Gastroesophageal sphincter (tissue), 4 donors: ENCODE measurements around the gene CNNM4. TPM values are rescaled to one million over a fixed set of nuclear protein-coding genes. Genes with fewer than 3 reads are reported as not detected.

Experiments
- ATAC-seq: fragments of 150-250 bp; one replicate; pipeline ENCODE4 v1.9.1; 2016; ENCODE audit warnings: mild to moderate bottlenecking, moderate library complexity
- H3K27ac ChIP-seq, 4 donors: fragments of 200-600 bp; sonication (generic) in 3 of 4; 1 replicate in 3 of 4; 2 replicates in 1 of 4; pipeline ENCODE4 v1.5.1; 2016 to 2019
- H3K27me3 ChIP-seq: fragments of 200-600 bp; sonication (generic); one replicate; pipeline ENCODE4 v1.5.1; 2019
- H3K36me3 ChIP-seq, 2 donors: fragments of 200-600 bp; sonication (generic); one replicate each; pipeline ENCODE4 v1.5.1; 2019; ENCODE audit warnings: control low read depth in 1 of 2
- H3K4me1 ChIP-seq, 3 donors: fragments of 200-600 bp; sonication (generic); 1 replicate in 2 of 3; 2 replicates in 1 of 3; pipeline ENCODE4 v1.5.1; 2016 to 2019; ENCODE audit warnings: control low read depth in 2 of 3
- H3K4me3 ChIP-seq, 2 donors: fragments of 200-600 bp; sonication (generic); one replicate each; pipeline ENCODE4 v1.5.1; 2019; ENCODE audit warnings: mild to moderate bottlenecking in 1 of 2, moderate library complexity in 1 of 2
- H3K9me3 ChIP-seq, 3 donors: fragments of 200-600 bp; sonication (generic); one replicate each; pipeline ENCODE4 v1.5.1; 2017 to 2019; ENCODE audit warnings: control low read depth in 2 of 3
- EP300 ChIP-seq: sonication (generic); formaldehyde crosslinking; IDR thresholded peaks from one replicate; pipeline ENCODE4 v1.6.1; 2017; ENCODE audit warnings: antibody characterized with exemption, mild to moderate bottlenecking
- POLR2A ChIP-seq, 2 donors: fragments of 450-650 bp; IDR thresholded peaks; one replicate each; pipeline ENCODE4 v1.6.1; 2017; ENCODE audit warnings: antibody characterized with exemption in 2 of 2, mild to moderate bottlenecking in 2 of 2, moderate library complexity in 1 of 2
- POLR2AphosphoS5 ChIP-seq: sonication (generic); formaldehyde crosslinking; IDR thresholded peaks from one replicate; pipeline ENCODE4 v1.6.1; 2017; ENCODE audit warnings: antibody characterized with exemption
- WGBS, 2 donors: methylation state at CpG; one replicate each; pipeline ENCODE4 v1.1.5; 2018; ENCODE audit warnings: low coverage in 1 of 2; 5-methylcytosine and 5-hydroxymethylcytosine counted together
- total RNA-seq, 4 donors: library from RNA; depleted of rRNA; stranded (reverse); fragments of >200 nt; gene quantifications; one replicate each; pipeline ENCODE4 v1.1.0, GENCODE V29; 2016
- TF ChIP-seq, protein P1 (sequence below), 4 experiments: fragments of 200-600 bp in 2 of 4; fragments of 450-650 bp in 2 of 4; sonication (generic) in 1 of 4; IDR thresholded peaks; one replicate each; pipeline ENCODE4 v1.5.1; 2017 to 2019; ENCODE audit warnings: antibody characterized with exemption in 4 of 4, mild to moderate bottlenecking in 2 of 4, moderate library complexity in 2 of 4

Gene CNNM4
- total RNA-seq, 4 donors from 2014 or later: 2.7 to 6.1 (median 5.5) TPM

GRCh38 chr2:96772903-96773671, 12.4 kb downstream of the CNNM4 start:
- WGBS, 2 donors: 85 to 92% methylated on average over 10 to 11 of the region's 12 CpGs
- no peak overlapping the region for H3K27ac ChIP-seq
- ATAC-seq: no peak
- H3K9me3 ChIP-seq: no peaks in the 10 kb centered on the region
- H3K27me3 ChIP-seq: no peaks in the 10 kb centered on the region
- H3K4me1 ChIP-seq: peaks cover 0 to 34% (median 7%) of the 10 kb centered on the region in 3 donors
- TF ChIP-seq, protein P1, sequence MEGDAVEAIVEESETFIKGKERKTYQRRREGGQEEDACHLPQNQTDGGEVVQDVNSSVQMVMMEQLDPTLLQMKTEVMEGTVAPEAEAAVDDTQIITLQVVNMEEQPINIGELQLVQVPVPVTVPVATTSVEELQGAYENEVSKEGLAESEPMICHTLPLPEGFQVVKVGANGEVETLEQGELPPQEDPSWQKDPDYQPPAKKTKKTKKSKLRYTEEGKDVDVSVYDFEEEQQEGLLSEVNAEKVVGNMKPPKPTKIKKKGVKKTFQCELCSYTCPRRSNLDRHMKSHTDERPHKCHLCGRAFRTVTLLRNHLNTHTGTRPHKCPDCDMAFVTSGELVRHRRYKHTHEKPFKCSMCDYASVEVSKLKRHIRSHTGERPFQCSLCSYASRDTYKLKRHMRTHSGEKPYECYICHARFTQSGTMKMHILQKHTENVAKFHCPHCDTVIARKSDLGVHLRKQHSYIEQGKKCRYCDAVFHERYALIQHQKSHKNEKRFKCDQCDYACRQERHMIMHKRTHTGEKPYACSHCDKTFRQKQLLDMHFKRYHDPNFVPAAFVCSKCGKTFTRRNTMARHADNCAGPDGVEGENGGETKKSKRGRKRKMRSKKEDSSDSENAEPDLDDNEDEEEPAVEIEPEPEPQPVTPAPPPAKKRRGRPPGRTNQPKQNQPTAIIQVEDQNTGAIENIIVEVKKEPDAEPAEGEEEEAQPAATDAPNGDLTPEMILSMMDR (IDR thresholded peaks at IDR 0.05): no peak
- TF ChIP-seq POLR2A (IDR thresholded peaks at IDR 0.05) (no peak), POLR2AphosphoS5 (no peak), EP300 (no peak)
- no peaks in the 10 kb centered on the region for H3K36me3 ChIP-seq
- H3K4me3 ChIP-seq: no peak overlapping the region

GRCh38 chr2:96773922-96774321, 13.2 kb downstream of the CNNM4 start:
- Histone ChIP-seq H3K27ac (no peak overlapping the region), H3K4me1 (peaks cover 0 to 34% (median 7%) of the 10 kb centered on the region in 3 donors), H3K27me3 (no peaks in the 10 kb centered on the region), H3K4me3 (peak overlapping the region in 1 of 2 donors; percentile 29), H3K9me3 (no peaks in the 10 kb centered on the region), H3K36me3 (no peaks in the 10 kb centered on the region)
- ATAC-seq: no peak
- TF ChIP-seq EP300 (no peak), POLR2AphosphoS5 (no peak), POLR2A (IDR thresholded peaks at IDR 0.05) (no peak)
- TF ChIP-seq, protein P1 (IDR thresholded peaks at IDR 0.05): no peak
- 85 to 100% methylated on average over 1 to 6 of the region's 7 CpGs for WGBS, 2 donors

DNA sequence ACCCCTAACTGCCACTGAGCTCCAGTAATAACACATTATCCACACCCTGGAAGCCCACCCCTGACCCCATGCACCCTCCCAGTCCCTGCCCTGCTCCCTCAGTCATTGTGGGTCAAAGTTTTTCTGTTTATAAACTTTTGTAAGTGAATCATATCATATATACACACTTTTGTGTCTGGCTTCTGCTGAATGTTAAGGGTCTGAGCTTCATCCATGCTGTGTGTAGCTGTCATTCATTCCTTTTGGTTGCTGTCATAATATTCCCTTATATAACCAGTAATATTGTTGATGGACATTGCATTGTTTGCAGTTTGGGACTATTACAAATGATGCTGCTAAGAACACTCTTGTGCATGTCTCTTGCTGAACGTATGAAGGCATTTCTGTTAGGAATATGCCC, 14.5 kb downstream of the CNNM4 start:
- no peak overlapping the region for H3K27ac ChIP-seq
- H3K36me3 ChIP-seq: no peaks in the 10 kb centered on the region
- ATAC-seq: no peak
- TF ChIP-seq POLR2A (IDR thresholded peaks at IDR 0.05) (no peak), EP300 (no peak), POLR2AphosphoS5 (no peak)
- TF ChIP-seq, protein P1 (IDR thresholded peaks at IDR 0.05): no peak
- 0 to 50% methylated on average over 1 of the region's 1 CpG for WGBS, 2 donors
- no peaks in the 10 kb centered on the region for H3K9me3 ChIP-seq
- no peak overlapping the region for H3K4me3 ChIP-seq
- peaks cover 0 to 27% (median 4%) of the 10 kb centered on the region in 3 donors for H3K4me1 ChIP-seq
- H3K27me3 ChIP-seq: no peaks in the 10 kb centered on the region

DNA sequence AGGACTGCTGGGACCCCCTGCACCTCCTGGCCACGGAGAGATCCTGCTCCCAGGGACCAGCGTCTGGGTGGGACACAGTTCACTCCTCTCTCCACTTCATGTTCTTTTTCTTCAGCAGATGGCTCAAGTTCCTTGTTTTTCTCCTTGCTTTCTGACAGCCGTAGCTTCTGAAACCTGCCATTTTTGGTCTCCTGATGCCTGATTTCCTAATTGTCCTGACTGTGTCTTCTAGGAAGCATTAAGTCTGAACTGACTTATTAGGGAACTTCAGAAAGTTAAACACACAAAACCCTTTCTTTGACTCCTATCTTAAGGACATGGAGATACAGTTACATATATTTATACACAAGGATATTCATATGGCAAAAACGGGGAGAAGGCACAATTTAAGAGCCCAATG, 22.7 kb downstream of the CNNM4 start:
- no peak for ATAC-seq
- Histone ChIP-seq H3K36me3 (no peaks in the 10 kb centered on the region), H3K9me3 (no peaks in the 10 kb centered on the region), H3K4me1 (peaks cover 0 to 24% (median 9%) of the 10 kb centered on the region in 3 donors), H3K4me3 (no peak overlapping the region), H3K27me3 (no peaks in the 10 kb centered on the region), H3K27ac (no peak overlapping the region)
- no peak for TF ChIP-seq POLR2A (IDR thresholded peaks at IDR 0.05)
- TF ChIP-seq POLR2AphosphoS5: no peak
- no peak for TF ChIP-seq EP300
- TF ChIP-seq, protein P1 (IDR thresholded peaks at IDR 0.05): no peak
- 80 to 85% methylated on average over 3 of the region's 4 CpGs for WGBS, 2 donors

DNA sequence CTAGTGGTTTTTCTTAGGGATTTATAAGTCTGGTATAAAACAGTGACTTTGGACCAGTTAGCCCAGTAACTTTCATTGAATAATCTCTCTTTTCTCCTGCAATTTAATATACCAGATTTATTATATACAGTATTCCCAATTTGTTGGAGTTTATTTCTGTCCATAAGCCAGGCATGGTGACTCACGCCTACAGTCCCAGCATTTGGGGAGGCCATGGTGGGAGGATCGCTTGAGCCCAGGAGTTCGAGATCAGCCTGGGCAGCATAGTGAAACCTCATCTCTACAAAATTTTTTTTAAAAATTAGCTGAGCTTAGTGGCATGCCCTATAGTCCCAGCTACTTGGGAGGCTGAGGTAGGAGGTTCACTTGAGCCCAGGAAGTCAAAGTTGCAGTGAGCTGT, 26.7 kb downstream of the CNNM4 start:
- no peaks in the 10 kb centered on the region for H3K9me3 ChIP-seq

More for the DNA sequence above, 26.7 kb downstream of the CNNM4 start:
- H3K27me3 ChIP-seq: no peaks in the 10 kb centered on the region
- H3K36me3 ChIP-seq: no peaks in the 10 kb centered on the region
- TF ChIP-seq, protein P1 (IDR thresholded peaks at IDR 0.05): no peak
- TF ChIP-seq POLR2A (IDR thresholded peaks at IDR 0.05): no peak
- no peak for TF ChIP-seq EP300
- TF ChIP-seq POLR2AphosphoS5: no peak
- WGBS, 2 donors: 82% methylated on average over 2 of the region's 3 CpGs; no CpG with 5 or more reads in 1 of the 2 donors
- no peak for ATAC-seq
- H3K27ac ChIP-seq: peak overlapping the region in 2 of 4 donors; percentile 67 to 71
- H3K4me3 ChIP-seq: no peak overlapping the region
- peaks cover 0 to 36% (median 15%) of the 10 kb centered on the region in 3 donors for H3K4me1 ChIP-seq
